Gastrocnemius medialis (tissue), 4 donors: ENCODE data around the gene ANGPTL7.

ENCODE experiments used
- CTCF ChIP-seq, 5 experiments: fragments of 450-650 bp in 3 of 5; fragments of 200-600 bp in 2 of 5; sonication (generic) in 2 of 5; IDR thresholded peaks in 4 of 5; conservative IDR thresholded peaks in 1 of 5; 1 replicate in 4 of 5; 2 replicates in 1 of 5; pipeline ENCODE4 v1.5.1; 2016 to 2019; ENCODE audit warnings: antibody characterized with exemption in 5 of 5, mild to moderate bottlenecking in 3 of 5, moderate library complexity in 3 of 5
- POLR2A ChIP-seq, 2 donors: fragments of 450-650 bp; IDR thresholded peaks; one replicate each; pipeline ENCODE4 v1.6.1; 2017; ENCODE audit warnings: antibody characterized with exemption in 2 of 2, mild to moderate bottlenecking in 2 of 2, moderate library complexity in 2 of 2

DNA sequence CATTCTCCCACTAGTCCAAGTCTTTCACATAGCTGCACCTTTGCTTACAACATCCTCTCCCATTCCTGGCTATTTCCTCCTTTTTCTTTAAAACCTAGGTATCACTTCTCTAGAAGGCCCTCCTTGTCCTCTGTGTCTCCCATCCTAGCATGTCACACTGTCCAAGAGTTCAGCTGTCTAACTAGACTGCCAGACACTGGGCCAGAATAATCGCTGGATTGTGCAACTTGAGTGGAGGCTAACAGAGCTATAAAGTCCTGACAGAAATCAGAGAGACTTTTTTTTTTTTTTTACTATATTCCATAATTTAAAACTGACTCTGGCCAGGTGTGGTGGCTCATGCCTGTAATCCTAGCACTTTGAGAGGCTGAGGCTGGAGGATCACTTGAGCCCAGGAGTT, 4.2 kb upstream of the ANGPTL7 start:
- no peak for TF ChIP-seq CTCF (IDR thresholded peaks at IDR 0.05 in 4 of 5, conservative IDR thresholded peaks at IDR 0.05 in 1 of 5)
- no peak for TF ChIP-seq POLR2A (IDR thresholded peaks at IDR 0.05)
